ENCODE data around the gene PIR. TPM values are rescaled to one million over a fixed set of nuclear protein-coding genes. Genes with fewer than 3 reads are reported as not detected.

The PIR gene
- total and polyA plus RNA-seq, 9 donors: 8.2 to 23.7 (median 13.1) TPM

DNA sequence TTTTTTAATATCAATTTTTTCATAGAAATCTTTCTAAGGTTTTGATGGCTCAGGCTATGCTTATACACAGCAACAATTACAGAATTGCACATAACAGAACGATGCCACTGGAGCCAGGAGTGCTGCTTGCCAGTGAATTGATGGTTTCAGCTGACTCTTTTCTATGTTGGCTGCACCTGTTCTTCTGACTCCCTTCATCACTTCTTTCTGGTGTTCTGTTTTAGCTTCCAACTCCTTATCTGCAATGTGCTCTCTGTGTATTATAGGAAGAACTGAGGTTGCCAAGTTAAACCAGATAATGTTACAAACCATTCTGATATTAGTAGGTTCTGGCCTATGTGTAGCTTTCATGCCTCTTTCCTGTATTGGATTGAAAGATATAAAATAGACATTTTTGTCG lies 97.3 kb downstream of the PIR start:
- Histone ChIP-seq H3K27ac (no peak overlapping the region), H3K4me3 (no peak overlapping the region), H3K27me3 (no peaks in the 10 kb centered on the region), H3K9me3 (no peaks in the 10 kb centered on the region), H3K36me3 (no peaks in the 10 kb centered on the region), H3K4me1 (ENCODE audit: insufficient read depth) (no peaks in the 10 kb centered on the region)
- 52 to 70% (median 63%) methylated on average over 2 of the region's 2 CpGs for WGBS, 3 donors
- TF ChIP-seq, protein P1, sequence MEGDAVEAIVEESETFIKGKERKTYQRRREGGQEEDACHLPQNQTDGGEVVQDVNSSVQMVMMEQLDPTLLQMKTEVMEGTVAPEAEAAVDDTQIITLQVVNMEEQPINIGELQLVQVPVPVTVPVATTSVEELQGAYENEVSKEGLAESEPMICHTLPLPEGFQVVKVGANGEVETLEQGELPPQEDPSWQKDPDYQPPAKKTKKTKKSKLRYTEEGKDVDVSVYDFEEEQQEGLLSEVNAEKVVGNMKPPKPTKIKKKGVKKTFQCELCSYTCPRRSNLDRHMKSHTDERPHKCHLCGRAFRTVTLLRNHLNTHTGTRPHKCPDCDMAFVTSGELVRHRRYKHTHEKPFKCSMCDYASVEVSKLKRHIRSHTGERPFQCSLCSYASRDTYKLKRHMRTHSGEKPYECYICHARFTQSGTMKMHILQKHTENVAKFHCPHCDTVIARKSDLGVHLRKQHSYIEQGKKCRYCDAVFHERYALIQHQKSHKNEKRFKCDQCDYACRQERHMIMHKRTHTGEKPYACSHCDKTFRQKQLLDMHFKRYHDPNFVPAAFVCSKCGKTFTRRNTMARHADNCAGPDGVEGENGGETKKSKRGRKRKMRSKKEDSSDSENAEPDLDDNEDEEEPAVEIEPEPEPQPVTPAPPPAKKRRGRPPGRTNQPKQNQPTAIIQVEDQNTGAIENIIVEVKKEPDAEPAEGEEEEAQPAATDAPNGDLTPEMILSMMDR (IDR thresholded peaks at IDR 0.05): no peak
- TF ChIP-seq POLR2A (IDR thresholded peaks at IDR 0.05): no peak
- TF ChIP-seq EP300 (IDR thresholded peaks at IDR 0.05): no peak
- DNase-seq: no peak
- intact Hi-C loops (cut with DNase I): no loop called here

DNA sequence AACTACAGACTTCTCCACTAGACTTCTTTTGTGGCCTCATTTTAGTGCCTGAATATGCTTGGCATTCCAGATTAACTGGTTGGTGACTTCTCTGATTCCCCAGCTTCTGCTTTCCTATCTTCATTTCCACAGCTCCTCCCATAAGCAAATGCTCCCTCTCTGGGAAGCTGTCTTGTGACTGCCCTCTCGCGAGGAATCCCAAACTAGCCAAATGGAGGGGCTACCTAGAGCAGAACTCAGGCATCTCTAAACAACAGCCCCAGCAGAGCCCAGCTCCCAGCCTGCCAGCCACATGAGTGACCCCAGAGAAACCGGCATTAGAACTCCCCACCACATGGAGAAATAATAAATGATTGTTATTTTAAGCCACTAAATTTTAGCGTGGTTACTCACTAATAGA lies 101.3 kb downstream of the PIR start:
- no peak overlapping the region for H3K4me3 ChIP-seq
- no peak for DNase-seq
- 54 to 68% (median 59%) methylated on average over 4 of the region's 4 CpGs for WGBS, 3 donors

GRCh38 chrX:15384304-15384703 lies 108.8 kb downstream of the PIR start, which contains the start of gene VEGFD:
VEGFD (minus strand) TSS chrX:15384413; CDS start chrX:15383946, 467 bp downstream.
- DNase-seq: peak in 1 of 5 donors; percentile 23
- Histone ChIP-seq H3K36me3 (no peaks in the 10 kb centered on the region), H3K4me1 (ENCODE audit: insufficient read depth) (peaks cover 2% of the 10 kb centered on the region), H3K4me3 (no peak within 1 kb of the TSS), H3K27me3 (no peaks in the 10 kb centered on the region), H3K9me3 (no peaks in the 10 kb centered on the region), H3K27ac (no peak within 1 kb of the TSS)
- WGBS, 3 donors: 17 to 28% (median 25%) methylated on average over 2 of the region's 2 CpGs
- intact Hi-C loops (cut with DNase I): no loop called here
- no peak for TF ChIP-seq EP300 (IDR thresholded peaks at IDR 0.05)
- TF ChIP-seq POLR2A (IDR thresholded peaks at IDR 0.05): no peak
- TF ChIP-seq, protein P1 (IDR thresholded peaks at IDR 0.05): no peak

More for the DNA sequence above, 101.3 kb downstream of the PIR start:
- Histone ChIP-seq H3K36me3 (no peaks in the 10 kb centered on the region), H3K9me3 (no peaks in the 10 kb centered on the region), H3K27ac (no peak overlapping the region), H3K4me1 (ENCODE audit: insufficient read depth) (no peaks in the 10 kb centered on the region), H3K27me3 (no peaks in the 10 kb centered on the region)
- TF ChIP-seq, protein P1 (IDR thresholded peaks at IDR 0.05): no peak
- no peak for TF ChIP-seq EP300 (IDR thresholded peaks at IDR 0.05)
- intact Hi-C loops (cut with DNase I): no loop called here

DNA sequence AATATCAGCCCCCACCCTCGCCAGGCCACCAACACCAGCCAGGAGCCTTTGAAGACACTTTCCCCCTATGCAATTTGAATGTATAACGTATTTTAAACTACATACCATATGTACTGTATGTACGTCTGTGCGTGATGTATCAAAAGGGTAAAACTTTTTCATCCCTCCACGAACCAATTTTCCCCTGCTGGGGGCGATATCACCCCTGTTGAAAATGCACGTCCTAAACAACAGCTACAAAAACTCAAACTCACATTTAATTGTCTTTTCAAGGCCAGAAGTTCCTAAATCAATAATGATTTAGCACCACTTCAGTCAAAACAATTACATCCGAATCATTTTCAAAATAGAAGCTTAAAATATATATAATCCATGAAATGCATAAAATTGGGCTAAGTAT lies 110.3 kb downstream of the PIR start:
- TF ChIP-seq, protein P1 (IDR thresholded peaks at IDR 0.05): no peak
- no peak for TF ChIP-seq POLR2A (IDR thresholded peaks at IDR 0.05)
- TF ChIP-seq EP300 (IDR thresholded peaks at IDR 0.05): no peak
- Histone ChIP-seq H3K36me3 (no peaks in the 10 kb centered on the region), H3K4me3 (no peak overlapping the region), H3K9me3 (no peaks in the 10 kb centered on the region), H3K4me1 (ENCODE audit: insufficient read depth) (peaks cover 2% of the 10 kb centered on the region), H3K27me3 (no peaks in the 10 kb centered on the region), H3K27ac (no peak overlapping the region)
- DNase-seq: no peak
- 54 to 60% (median 55%) methylated on average over 8 of the region's 8 CpGs for WGBS, 3 donors
- intact Hi-C loops (cut with DNase I): no loop called here

Measured in ovary (tissue), 9 donors.